IPS-20b (cell line): ENCODE data around the gene RNF183.

Source experiments
- H3K27ac ChIP-seq: one replicate; pipeline ENCODE4 v1.5.1; 2013; ENCODE audit warnings: low read length
- H3K27me3 ChIP-seq: 2 replicates; pipeline ENCODE4 v1.6.1; 2013; ENCODE audit warnings: mild to moderate bottlenecking, low read length, inconsistent platforms; ENCODE audit not compliant: insufficient read depth
- H3K36me3 ChIP-seq: 2 replicates; pipeline ENCODE4 v1.6.1; 2013; ENCODE audit warnings: low read depth, mild to moderate bottlenecking, inconsistent platforms, low read length, moderate library complexity; ENCODE audit not compliant: insufficient read depth
- H3K4me1 ChIP-seq: 2 replicates; pipeline ENCODE4 v1.6.1; 2013; ENCODE audit warnings: mild to moderate bottlenecking, control low read depth, inconsistent platforms, low read length, moderate library complexity; ENCODE audit not compliant: insufficient read depth
- H3K4me3 ChIP-seq: 2 replicates; pipeline ENCODE4 v1.5.1; 2013; ENCODE audit warnings: mild to moderate bottlenecking, low read length, inconsistent platforms
- H3K9ac ChIP-seq: 2 replicates; pipeline ENCODE4 v1.6.1; 2013; ENCODE audit warnings: low read depth, mild to moderate bottlenecking, inconsistent platforms, low read length, moderate library complexity
- H3K9me3 ChIP-seq: 2 replicates; pipeline ENCODE4 v1.6.1; 2013; ENCODE audit warnings: mild to moderate bottlenecking, low read depth, low read length, inconsistent platforms; ENCODE audit not compliant: insufficient read depth

Gene RNF183

DNA sequence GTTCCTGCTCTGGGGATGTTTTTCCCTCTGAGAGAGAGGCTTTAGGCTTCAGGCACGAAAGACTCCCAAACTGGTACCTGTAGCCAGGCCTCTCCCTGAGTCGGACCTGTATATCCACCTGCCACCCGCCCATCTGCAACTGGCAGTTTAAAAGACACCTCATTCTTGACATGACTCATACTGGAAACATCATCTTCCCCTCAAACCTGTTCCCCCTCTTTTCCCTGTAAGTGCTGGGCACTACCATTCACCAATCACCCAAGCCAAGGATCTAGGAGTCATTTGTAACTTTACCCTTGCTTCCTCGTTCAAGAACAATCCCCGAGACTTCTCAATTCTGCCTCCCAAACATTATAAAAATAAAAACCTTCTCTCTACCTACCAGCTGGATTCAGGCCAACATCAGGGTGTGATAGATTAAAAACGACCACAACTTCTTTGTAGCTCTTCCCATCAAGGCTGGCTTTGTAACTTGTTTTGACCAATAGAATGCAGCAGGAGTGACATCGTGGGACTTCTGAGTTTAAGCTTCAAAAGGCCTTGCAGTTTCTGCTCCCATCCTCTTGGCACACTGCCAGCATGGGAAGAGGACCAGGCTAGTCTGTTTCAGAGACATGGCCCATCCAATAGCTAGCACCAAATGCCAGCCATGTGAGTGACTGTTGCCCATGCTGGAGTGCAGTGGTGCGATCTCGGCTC is 38.7 kb upstream of the RNF183 start:
- no peaks in the 10 kb centered on the region for H3K4me1 ChIP-seq
- H3K36me3 ChIP-seq, result no peaks in the 10 kb centered on the region
- H3K27ac ChIP-seq, result no peak overlapping the region
- no peak overlapping the region for H3K4me3 ChIP-seq
- H3K9me3 ChIP-seq, result no peaks in the 10 kb centered on the region
- H3K9ac ChIP-seq, result no peak overlapping the region
- peaks cover 26% of the 10 kb centered on the region for H3K27me3 ChIP-seq

DNA sequence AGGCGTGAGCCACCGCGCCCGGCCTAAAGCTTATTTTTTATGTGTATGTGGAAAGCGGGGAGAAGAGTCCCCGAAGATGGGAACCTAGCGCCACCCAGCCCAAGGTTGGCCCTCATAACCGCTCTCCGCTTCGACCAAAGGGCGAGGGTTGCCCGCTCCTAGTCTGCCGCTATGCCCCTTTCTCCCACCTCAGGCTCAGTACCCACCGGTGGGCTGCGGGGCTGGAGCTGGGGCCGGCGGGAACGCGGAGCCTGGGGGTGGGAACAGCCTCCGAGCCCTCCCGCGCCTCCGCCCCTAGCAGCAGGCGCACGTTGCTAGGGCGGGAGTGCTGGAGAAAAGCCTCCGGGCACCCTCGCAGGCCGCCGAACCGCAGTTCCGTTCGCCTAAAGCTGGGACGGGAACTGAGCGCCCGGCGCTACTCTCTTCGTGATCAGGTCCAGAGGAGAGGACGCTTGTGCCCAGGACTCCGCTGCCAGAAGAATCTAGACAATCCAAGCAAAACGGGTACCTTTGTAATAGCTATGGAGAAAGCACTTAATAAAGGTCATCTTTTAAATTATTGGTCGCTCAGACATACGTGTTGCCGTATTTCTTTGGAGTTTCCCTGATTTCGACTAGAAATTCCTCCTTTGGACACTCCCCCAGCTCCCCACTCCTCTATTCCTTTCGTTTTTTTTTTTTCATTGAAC is 37.0 kb upstream of the RNF183 start, which contains the start of gene WDR31:
Gene WDR31 (minus strand): TSS at position 265 of the 689 bp plus-strand sequence. CDS start 8,253 bp downstream, outside the sequence.
- Histone ChIP-seq H3K9me3 (no peaks in the 10 kb centered on the region), H3K36me3 (no peaks in the 10 kb centered on the region), H3K9ac (peak within 1 kb of the TSS; percentile 80; the same call in 1 of the 2 replicates), H3K27ac (no peak within 1 kb of the TSS), H3K4me1 (no peaks in the 10 kb centered on the region), H3K4me3 (peak within 1 kb of the TSS; percentile 76), H3K27me3 (peaks cover 26% of the 10 kb centered on the region)

GRCh38 chr9:113337714-113338113 is 34.5 kb upstream of the RNF183 start:
- Histone ChIP-seq H3K36me3 (no peaks in the 10 kb centered on the region), H3K27me3 (peaks cover 26% of the 10 kb centered on the region), H3K4me3 (no peak overlapping the region), H3K4me1 (no peaks in the 10 kb centered on the region), H3K9me3 (no peaks in the 10 kb centered on the region), H3K9ac (no peak overlapping the region), H3K27ac (no peak overlapping the region)

GRCh38 chr9:113331780-113332179 is 28.6 kb upstream of the RNF183 start:
- Histone ChIP-seq H3K9me3 (no peaks in the 10 kb centered on the region), H3K4me3 (no peak overlapping the region), H3K27me3 (no peaks in the 10 kb centered on the region), H3K27ac (no peak overlapping the region), H3K36me3 (no peaks in the 10 kb centered on the region), H3K9ac (no peak overlapping the region), H3K4me1 (no peaks in the 10 kb centered on the region)

- Histone ChIP-seq H3K9me3 (no peaks in the 10 kb centered on the region), H3K36me3 (no peaks in the 10 kb centered on the region), H3K27ac (no peak overlapping the region), H3K9ac (no peak overlapping the region), H3K27me3 (no peaks in the 10 kb centered on the region), H3K4me3 (no peak overlapping the region), H3K4me1 (no peaks in the 10 kb centered on the region)
These were observed 25.0 kb upstream of the RNF183 start for GRCh38 chr9:113328045-113328782.

DNA sequence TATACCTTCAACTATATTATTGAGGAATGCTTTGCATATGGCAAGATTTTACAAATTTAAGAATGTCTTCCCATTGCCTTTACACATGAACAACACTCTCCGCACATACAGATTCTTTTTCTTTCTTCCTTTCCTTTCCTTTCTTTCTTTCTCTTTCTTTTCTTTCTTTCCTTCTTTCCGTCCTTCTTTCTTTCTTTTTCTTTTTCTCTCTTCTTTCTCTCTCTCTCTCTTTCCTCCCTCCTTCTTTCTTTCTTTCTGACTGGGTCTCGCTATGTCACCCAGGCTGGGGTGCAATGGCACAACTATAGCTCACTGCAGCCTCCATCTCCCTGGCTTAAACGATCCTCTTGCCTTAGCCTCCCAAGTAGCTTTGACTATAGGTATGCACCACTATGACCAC is 23.1 kb upstream of the RNF183 start:
- Histone ChIP-seq H3K27ac (no peak overlapping the region), H3K9ac (no peak overlapping the region), H3K36me3 (no peaks in the 10 kb centered on the region)

DNA sequence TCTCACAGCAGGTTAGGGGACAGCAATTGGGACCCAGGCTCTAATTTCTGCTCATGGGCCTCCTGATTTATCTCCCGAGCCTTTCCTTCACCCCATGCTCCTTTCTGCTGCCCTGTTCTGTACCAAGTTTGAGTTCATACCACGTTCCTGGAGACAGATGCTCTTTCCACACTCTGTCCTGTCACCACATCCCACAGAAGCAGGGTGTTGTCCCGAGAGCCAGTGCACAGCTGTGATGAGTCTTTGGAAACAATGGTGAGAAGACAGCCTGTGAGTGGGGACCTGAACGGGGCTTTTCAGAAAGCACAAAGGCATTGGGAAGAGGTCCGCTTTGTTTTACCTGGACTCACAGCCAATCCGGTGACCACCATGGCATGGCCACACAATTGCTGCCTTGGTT is 19.5 kb upstream of the RNF183 start:
- Histone ChIP-seq H3K9me3 (no peaks in the 10 kb centered on the region), H3K27ac (no peak overlapping the region), H3K9ac (no peak overlapping the region), H3K4me3 (no peak overlapping the region), H3K36me3 (no peaks in the 10 kb centered on the region), H3K27me3 (no peaks in the 10 kb centered on the region; the same call in 1 of the 2 replicates), H3K4me1 (no peaks in the 10 kb centered on the region)

More for the DNA sequence above, 23.1 kb upstream of the RNF183 start:
- no peaks in the 10 kb centered on the region for H3K9me3 ChIP-seq
- no peak overlapping the region for H3K4me3 ChIP-seq
- H3K27me3 ChIP-seq, result no peaks in the 10 kb centered on the region; the same call in 1 of the 2 replicates
- no peaks in the 10 kb centered on the region for H3K4me1 ChIP-seq

GRCh38 chr9:113320051-113320450 is 16.9 kb upstream of the RNF183 start:
- no peaks in the 10 kb centered on the region for H3K36me3 ChIP-seq
- H3K4me3 ChIP-seq, result no peak overlapping the region
- no peak overlapping the region for H3K27ac ChIP-seq
- H3K27me3 ChIP-seq, result no peaks in the 10 kb centered on the region; the same call in 1 of the 2 replicates
- no peak overlapping the region for H3K9ac ChIP-seq
- H3K4me1 ChIP-seq, result no peaks in the 10 kb centered on the region
- no peaks in the 10 kb centered on the region for H3K9me3 ChIP-seq

GRCh38 chr9:113319054-113319453 is 15.9 kb upstream of the RNF183 start:
- H3K27me3 ChIP-seq, result no peaks in the 10 kb centered on the region; the same call in 1 of the 2 replicates
- H3K9me3 ChIP-seq, result no peaks in the 10 kb centered on the region
- no peak overlapping the region for H3K27ac ChIP-seq
- no peaks in the 10 kb centered on the region for H3K36me3 ChIP-seq
- no peak overlapping the region for H3K9ac ChIP-seq
- no peaks in the 10 kb centered on the region for H3K4me1 ChIP-seq
- H3K4me3 ChIP-seq, result no peak overlapping the region

DNA sequence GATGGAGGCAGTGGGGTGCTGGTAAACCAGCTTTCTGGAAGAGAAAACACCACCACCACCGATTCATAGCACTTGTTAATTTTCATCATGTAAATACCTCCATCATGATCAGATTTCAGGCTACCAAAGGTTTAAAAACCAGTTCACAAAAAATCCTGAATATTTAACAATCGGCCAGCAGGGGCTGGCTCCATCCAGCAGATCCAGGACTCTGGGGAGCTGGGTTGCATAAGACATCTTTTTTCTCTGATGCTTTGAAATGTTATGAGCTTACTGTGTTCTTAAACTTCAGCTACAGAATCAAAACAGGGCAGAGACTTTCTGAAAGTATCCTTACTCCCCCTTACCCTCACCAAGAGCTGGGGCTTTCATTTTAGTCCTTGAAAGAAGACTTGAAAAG is 14.6 kb upstream of the RNF183 start:
- Histone ChIP-seq H3K27me3 (no peaks in the 10 kb centered on the region; the same call in 1 of the 2 replicates), H3K9ac (no peak overlapping the region), H3K4me3 (no peak overlapping the region), H3K27ac (no peak overlapping the region), H3K4me1 (no peaks in the 10 kb centered on the region), H3K36me3 (no peaks in the 10 kb centered on the region), H3K9me3 (no peaks in the 10 kb centered on the region)

GRCh38 chr9:113316030-113316429 is 12.9 kb upstream of the RNF183 start:
- Histone ChIP-seq H3K36me3 (no peaks in the 10 kb centered on the region), H3K27ac (no peak overlapping the region), H3K4me1 (no peaks in the 10 kb centered on the region), H3K9me3 (no peaks in the 10 kb centered on the region), H3K27me3 (no peaks in the 10 kb centered on the region; the same call in 1 of the 2 replicates), H3K4me3 (no peak overlapping the region), H3K9ac (no peak overlapping the region)
